HG02943 (cell line): ENCODE measurements around the gene PJA2.

Source experiments
- ATAC-seq: cut with Tn5 transposase; IDR thresholded peaks from one replicate; pipeline ENCODE4 v1.9.1; 2021; ENCODE audit warnings: mild to moderate bottlenecking, low read depth, moderate library complexity; ENCODE audit not compliant: unreplicated experiment

PJA2 gene

GRCh38 chr5:109408991-109409843 is 557 bp downstream of the PJA2 start:
- ATAC-seq: peak; percentile 35

GRCh38 chr5:109407913-109408312 is 1.9 kb downstream of the PJA2 start:
- no peak for ATAC-seq

GRCh38 chr5:109406719-109407118 is 3.1 kb downstream of the PJA2 start:
- no peak for ATAC-seq

- ATAC-seq: no peak
Measured at GRCh38 chr5:109404428-109404960, 5.3 kb downstream of the PJA2 start.

GRCh38 chr5:109403469-109403868 is 6.3 kb downstream of the PJA2 start:
- no peak for ATAC-seq

GRCh38 chr5:109399092-109399759 is 10.5 kb downstream of the PJA2 start:
- ATAC-seq: no peak

- ATAC-seq: no peak
Measured at GRCh38 chr5:109396965-109397364, 12.8 kb downstream of the PJA2 start.

- ATAC-seq: no peak
Measured at GRCh38 chr5:109394806-109395205, 15.0 kb downstream of the PJA2 start.

- no peak for ATAC-seq
Measured at GRCh38 chr5:109390188-109390587, 19.6 kb downstream of the PJA2 start.

GRCh38 chr5:109388407-109388806 is 21.4 kb downstream of the PJA2 start:
- no peak for ATAC-seq

GRCh38 chr5:109387408-109387974 is 22.3 kb downstream of the PJA2 start:
- ATAC-seq: no peak

- ATAC-seq: no peak
Measured at GRCh38 chr5:109378095-109378494, 31.7 kb downstream of the PJA2 start.

GRCh38 chr5:109374625-109375024 is 35.1 kb downstream of the PJA2 start:
- no peak for ATAC-seq

- ATAC-seq: no peak
Measured at GRCh38 chr5:109373932-109374331, 35.8 kb downstream of the PJA2 start.

- no peak for ATAC-seq
Measured at GRCh38 chr5:109370343-109370742, 39.4 kb downstream of the PJA2 start.

GRCh38 chr5:109365653-109366052 is 44.1 kb downstream of the PJA2 start:
- no peak for ATAC-seq

- no peak for ATAC-seq
Measured at GRCh38 chr5:109364977-109365376, 44.8 kb downstream of the PJA2 start.

- no peak for ATAC-seq
Measured at GRCh38 chr5:109359642-109360041, 50.1 kb downstream of the PJA2 start.

- no peak for ATAC-seq
Measured at GRCh38 chr5:109357807-109358206, 52.0 kb downstream of the PJA2 start.

- ATAC-seq: no peak
Measured at GRCh38 chr5:109354761-109355160, 55.0 kb downstream of the PJA2 start.
